GM19468 (cell line): ENCODE measurements around the gene KIAA1191.
A peak's percentile ranks its signal among the peaks of the same experiment; 100 is the strongest.
"Not testable (repeated sequence)": the region's sequence is repeated elsewhere in the genome, so short reads cannot be mapped to it uniquely, and the experiment has no call there.

Experiments
- ATAC-seq: cut with Tn5 transposase; IDR thresholded peaks from one replicate; pipeline ENCODE4 v1.9.1; 2021; ENCODE audit warnings: mild to moderate bottlenecking, moderate library complexity, moderate number of reproducible peaks; ENCODE audit not compliant: unreplicated experiment; ENCODE audit errors: extremely low read depth

Gene KIAA1191

DNA sequence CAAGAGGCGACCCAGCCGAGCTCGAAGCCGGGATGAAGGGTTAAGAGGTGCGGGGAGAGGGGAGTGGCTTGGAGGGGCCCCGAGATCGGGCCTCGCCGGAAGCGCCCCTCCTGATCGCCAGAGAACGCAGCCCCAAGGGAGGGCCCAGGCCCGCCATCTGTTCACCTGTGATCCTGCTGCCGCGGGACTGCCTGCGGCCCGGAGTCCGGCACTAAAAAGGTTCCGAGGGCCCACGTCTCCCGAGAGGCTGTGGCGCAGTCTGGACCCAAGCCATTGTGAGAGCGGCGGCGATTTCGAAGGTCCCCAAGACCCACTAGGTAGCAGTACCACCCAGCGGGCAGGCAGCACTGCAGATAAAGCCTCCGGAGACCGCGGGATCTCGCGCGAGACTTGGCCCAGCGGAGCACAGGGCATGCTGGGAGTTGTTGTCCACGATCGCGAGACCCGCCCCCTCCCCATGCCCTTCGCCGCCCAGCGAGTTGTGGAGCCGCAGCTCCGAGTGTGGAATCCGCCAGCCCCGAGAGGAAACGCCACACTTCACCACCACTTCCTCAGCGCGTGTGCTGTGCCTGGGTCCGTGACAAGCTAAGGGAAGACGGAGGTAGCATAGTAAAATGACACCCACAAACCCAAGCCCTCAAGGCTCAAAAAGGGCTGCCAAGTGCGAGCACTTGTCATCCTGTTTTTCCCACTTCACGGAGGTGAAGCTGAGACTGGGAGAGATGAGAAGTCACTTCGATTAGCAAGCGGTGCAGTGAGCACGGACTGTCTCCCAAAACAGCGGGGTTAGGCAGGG is at the start of gene KIAA1191:
Gene KIAA1191 (minus strand): TSS at position 328 of the 796 bp plus-strand sequence. CDS start 2,256 bp downstream, outside the sequence.
- ATAC-seq, result peak; percentile 86

DNA sequence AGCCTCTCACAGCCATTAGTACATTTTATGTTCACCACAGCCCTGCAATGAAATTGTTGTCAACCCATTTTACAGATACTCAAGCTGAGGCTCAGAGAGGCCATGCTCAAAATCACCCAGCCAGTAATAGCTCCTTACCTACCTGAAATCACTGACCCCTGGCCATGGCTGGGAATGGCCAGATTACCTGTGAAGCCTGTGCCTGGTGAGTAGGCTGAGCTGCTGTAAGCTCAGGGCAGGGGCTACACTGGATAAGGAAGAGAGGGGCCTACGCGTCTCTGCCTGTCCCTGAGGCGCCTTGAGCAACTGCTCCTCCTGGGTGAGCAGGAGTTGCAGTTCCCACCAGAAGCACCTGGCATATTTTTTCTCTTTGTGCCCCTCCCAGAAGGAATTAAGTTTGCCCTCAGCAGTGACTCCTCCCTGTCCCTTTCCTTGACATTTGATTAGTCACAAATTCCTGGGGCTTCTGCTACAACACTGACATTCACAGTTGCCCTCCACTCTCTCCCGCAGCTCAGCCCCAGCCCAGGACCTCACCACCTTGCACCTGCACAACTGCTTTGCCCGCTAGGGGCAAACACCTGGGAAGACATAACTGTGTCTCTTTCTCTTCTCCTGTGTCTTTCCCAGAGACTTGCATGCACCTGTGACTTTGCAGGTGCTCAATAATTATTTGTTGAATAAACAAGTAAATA is 49.1 kb upstream of the KIAA1191 start:
- no peak for ATAC-seq

DNA sequence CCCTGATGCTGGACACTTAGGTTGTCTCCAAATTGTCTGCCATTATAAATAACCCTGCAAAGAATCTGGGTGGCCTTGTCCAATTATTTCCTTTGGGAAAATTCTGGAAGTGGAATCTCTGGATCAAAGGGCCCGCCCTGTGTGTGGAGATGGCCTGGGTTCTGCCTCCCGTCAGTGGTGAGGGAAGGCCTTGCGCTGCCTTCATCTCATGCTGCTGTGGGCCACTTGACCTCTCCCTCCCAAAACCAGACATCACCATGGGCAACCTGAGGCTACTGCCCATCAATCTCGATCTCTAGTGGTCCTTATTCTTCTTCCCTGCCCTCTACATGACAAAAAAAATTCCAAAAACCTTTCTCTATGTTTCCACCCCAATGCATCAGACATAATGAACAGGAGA is 48.2 kb upstream of the KIAA1191 start:
- ATAC-seq, result no peak

GRCh38 chr5:176408590-176408989 is 47.0 kb upstream of the KIAA1191 start:
- no peak for ATAC-seq

DNA sequence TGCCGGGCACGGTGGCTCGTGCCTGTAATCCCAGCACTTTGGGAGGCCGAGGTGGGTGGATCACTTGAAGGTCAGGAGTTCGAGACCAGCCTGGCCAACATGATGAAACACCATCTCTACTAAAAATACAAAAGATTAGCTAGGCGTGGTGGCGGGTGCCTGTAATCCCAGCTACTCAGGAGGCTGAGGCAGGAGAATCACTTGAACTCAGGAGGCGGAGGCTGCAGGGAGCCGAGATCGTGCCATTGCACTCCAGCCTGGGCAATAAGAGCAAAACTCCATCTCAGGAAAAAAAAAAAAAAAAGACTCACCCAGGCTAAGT is 46.6 kb upstream of the KIAA1191 start:
- not testable (repeated sequence) for ATAC-seq

DNA sequence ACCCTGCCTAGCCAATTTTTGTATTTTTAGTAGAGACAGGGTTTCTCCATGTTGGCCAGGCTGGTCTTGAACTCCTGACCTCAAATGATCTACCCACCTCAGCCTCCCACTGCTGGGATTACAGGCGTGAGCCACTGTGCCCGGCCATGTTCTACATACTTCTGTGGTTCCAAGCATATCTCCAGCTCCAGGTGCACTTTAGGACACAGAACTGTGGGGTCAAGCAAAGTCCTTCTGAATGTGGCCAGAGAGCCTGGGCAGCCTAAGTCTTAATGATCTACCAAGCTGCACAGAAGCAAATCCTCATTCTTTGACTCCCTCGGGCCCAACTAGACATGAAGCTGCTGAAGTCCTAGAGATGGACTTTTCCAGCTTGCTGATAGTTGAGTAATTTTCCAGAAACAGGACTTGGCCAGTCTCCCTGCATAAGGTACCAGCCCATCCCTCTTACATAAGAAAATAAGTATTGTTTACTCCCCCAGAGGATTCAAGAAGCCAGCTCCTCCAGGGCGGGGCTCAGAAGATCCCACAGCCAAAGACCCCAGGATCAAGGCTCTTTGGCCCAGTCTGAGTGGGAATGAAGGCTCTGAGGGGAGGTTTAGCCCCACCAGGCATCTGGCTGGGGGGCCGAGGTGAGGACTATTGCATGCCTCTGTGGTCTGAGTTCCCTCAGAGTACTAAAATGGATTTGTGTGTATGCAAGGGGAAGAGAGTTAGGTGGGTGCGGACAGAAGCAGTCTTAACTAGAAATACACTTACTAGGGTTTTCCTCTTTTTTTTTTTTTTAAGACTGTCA is 46.1 kb upstream of the KIAA1191 start:
- ATAC-seq, result no peak

DNA sequence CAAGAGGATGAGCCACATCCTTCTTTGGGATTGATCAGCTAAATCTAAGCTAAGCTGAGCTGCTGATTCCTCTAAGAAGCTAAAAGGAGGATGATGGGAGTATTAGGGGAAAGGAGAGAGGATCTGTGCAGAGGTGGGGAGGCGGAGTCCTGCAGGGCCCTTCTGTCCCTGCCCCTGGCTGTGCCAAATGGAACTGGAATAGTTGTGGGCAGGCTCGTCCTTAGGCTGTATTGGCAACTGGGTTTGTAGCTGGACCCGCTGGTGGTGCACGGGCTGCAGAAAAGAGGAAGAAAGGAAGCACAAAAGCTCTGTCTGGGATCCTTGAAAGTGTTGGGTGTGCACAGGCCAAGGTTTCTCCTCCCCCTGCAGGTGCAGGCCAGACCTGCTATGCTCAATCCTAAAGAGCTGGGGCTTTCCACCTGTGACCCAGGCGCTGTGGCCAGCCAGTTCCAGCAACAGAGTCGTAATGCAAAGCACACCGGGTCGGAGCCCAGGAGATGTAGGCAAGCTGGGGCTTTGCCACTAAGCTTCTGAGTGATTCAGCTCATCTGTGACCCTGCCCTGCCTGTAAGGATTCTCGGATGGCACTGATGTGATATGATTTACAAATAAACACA is 45.0 kb upstream of the KIAA1191 start:
- ATAC-seq, result no peak

DNA sequence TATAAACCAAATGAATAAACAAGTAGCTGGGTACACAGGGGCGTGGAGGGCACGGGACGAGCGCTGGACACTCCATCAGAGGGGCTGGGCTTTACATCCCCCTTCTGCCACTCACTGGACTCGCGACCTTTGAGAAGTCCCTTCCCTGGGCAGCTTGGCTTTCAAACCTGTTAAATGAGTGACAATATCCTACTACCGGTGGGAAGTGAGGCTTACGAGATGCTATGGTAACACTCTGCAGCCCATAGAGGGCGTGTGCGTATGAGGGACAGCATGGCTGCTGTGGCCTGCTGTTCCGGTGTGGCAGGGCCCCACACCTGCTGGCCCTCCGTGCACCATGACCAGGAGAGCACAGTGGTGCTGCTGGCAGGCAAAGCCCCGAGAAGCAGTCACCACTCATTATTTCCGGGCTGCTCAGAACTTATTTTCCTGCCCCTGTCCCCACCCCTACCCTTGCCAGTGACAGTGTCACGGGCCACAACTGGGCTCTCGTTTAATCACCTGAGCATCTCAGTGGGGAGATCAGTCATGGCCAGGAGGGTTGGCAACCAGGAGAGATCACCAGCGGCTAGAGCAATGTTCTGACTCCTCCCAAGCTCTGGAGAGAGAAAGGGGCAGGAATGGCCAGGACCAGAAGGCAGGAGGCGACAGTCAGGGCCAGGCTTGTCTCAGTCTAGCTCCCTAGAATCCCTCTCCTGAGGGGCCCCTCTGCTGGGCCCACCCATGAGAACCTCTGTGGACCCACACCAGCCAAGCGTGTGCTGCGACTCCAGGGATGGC is 44.3 kb upstream of the KIAA1191 start:
- no peak for ATAC-seq

DNA sequence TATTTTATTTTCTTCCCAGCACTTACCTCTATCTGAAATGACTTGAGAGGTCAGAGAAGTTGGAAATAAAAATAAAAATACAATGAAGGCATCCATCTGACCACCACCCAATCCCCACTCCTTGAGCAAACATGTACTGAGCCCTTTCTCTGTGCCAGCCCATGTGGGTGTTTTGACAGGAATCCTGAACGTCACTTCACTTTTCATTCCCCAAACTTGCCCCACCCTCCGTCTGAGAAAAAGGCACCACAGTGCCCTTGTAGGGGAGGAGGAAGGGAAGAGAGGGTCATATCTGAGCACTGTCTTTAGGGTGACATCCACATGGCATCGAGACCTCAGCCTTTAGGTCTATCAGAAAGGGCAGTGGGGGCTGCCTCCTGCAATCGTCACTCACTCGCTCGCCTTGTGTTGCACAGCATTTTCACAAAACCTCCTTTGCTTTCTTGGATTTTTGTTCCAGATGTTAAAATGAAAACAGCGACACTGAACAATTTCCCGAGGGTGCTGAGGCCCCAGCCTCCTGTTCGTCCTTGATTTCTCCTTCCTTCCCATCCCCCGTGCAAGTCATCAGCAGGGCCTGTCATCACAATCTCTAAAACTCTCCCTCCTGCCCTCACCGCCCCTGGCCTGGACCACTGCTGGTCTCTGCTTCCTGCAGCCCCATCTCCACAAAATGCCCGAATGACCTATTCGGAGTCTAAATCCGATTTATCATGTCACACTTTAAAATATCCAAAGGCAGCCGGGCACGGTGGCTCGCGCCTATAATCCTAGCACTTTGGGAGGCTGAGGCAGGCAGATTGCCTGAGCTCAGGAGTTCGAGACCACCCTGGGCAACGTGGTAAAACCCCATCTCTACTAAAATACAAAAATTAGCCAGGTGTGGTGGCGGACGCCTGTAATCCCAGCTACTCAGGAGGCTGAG is 40.0 kb upstream of the KIAA1191 start:
- ATAC-seq, result no peak

GRCh38 chr5:176400382-176401156 is 39.0 kb upstream of the KIAA1191 start:
- no peak for ATAC-seq

- ATAC-seq, result no peak
Observed at GRCh38 chr5:176397736-176398420, 36.3 kb upstream of the KIAA1191 start.

DNA sequence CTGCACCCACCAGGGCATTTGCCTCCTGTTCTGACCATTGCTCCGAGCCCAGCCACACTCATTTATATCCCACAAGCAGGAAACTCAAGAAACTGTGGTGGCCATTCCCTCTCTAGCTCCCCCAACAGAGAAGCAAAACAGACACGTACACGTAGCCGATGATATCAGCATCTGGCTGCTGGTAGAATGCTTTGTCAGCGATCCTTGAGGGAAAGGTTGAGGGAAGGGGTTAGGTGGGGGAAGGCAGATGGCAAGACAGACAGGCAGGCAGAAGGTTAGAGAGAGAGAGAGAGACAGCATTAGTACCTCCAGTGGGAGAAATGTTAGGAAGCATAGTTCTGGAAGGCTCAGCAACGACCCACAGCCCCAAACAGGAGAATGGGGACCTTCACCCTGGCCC is 34.8 kb upstream of the KIAA1191 start:
- ATAC-seq, result no peak

DNA sequence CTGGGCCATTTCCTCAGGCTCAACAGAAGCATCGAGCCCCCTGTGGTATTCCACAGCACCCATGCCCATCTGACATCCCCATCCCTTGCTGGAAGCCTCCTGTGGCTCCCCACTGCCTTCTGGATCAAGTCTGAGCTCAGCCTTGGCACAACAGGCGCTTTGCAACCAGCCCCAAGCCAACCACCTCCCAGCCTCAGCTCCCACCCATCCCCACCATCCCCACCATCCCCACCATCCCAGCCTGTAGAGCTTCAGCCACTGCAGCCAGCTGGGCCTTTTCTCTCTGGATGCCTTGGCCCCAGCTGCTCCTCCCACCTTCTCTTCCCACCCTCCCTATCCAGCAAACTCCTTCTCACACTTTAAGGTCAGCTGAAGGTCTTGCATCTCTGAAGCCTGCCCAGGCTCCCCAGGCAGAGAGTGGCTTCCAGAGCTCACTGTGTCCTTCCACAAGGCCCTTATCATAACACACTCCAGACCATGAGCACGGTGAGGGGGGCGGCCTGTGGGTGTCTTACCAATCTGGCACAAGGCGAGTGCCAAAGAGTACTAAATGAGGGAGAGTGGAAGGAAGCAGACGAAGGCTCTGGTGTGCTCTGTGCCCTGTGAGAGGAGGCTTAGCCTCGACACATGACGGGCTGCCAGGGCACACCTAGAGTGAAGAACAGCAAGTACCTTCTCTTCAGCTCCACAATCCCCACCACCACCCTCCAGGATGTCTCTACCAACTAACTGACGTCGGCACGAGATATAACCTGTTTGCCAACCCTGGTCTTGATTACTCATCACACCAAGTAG is 33.5 kb upstream of the KIAA1191 start:
- ATAC-seq, result no peak

- ATAC-seq, result no peak
Observed at GRCh38 chr5:176394096-176394495, 32.5 kb upstream of the KIAA1191 start.

- ATAC-seq, result no peak
Observed at GRCh38 chr5:176392526-176392925, 31.0 kb upstream of the KIAA1191 start.

DNA sequence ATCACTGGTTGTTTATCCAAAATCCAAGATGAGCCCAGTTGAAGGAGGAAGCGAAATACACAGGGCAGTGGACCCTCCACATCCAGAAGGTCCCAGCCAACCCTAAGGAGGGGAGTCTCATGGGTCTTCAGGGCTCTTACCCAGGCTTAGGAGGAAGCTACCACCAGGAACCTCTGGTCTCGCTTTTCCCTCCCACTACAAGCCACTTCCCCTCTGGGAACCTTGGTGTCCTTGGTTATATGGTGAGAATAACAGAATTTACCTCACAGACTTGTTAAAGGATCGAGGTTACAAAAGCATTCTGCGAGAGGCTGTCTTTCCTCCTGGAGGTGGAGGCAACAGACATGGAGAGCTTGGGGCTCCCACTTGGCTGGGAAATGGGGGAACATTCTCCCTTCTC is 30.4 kb upstream of the KIAA1191 start:
- ATAC-seq, result no peak

DNA sequence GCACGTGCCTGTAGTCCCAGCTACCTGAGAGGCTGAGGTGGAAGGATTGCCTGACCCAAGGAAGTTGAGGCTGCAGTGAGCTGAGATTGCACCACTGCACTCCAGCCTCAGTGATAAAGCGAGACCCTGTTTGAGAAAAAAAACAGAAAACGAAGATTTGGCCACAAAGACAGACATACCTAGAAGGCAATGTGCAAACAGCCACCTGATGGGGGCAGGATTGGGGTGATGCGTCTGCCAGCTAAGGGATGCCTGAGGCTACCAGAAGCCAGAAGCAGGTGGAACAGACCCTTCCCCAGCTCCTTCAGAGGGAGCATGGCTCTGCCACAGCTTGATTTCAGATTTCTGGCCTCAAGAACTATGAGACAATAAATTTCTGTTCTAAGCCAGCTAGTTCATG is 29.9 kb upstream of the KIAA1191 start:
- no peak for ATAC-seq
